DOHH2 (cell line): Measurements from ENCODE around the gene SMOC1.

Experiments
- CTCF ChIP-seq: fragments of 200-600 bp; sonication (generic); IDR thresholded peaks from one replicate; pipeline ENCODE4 v1.5.1; 2014; ENCODE audit warnings: antibody characterized with exemption, mild to moderate bottlenecking, low read depth, low read length; ENCODE audit not compliant: poor library complexity, severe bottlenecking
- EZH2phosphoT487 ChIP-seq: fragments of 200-600 bp; sonication (generic); IDR thresholded peaks from 2 replicates; pipeline ENCODE4 v1.6.1; 2017; ENCODE audit warnings: borderline replicate concordance, mild to moderate bottlenecking, antibody characterized with exemption, low read length, moderate library complexity, mixed read lengths

GRCh38 chr14:70077720-70078119 lies 198.5 kb downstream of the SMOC1 start:
- TF ChIP-seq CTCF (no peak), EZH2phosphoT487 (no peak)
